ENCODE data around the gene SV2C.

DNA sequence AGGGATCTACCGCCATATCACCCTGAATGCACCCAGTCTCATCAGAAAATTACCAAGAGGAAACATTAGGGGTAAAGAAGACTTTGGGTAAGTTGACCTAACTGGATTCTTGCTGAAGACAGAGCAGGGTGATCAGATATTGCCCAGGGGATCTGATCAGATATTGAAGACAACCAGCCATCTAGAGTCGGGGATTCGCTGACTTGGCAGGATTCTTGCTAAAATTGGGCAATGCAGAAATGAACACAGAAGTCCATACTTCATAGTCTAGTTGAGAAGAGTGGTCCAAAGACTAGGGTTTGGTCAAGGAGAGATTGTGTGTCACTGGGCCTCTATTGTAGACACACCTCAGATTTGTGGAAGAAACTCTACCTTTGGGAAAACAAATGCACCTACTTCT is 107.2 kb downstream of the SV2C start:
- TF ChIP-seq POLR2AphosphoS5 (IDR thresholded peaks at IDR 0.05) (no peak), POLR2A (IDR thresholded peaks at IDR 0.05) (no peak)
- TF ChIP-seq, protein P1, sequence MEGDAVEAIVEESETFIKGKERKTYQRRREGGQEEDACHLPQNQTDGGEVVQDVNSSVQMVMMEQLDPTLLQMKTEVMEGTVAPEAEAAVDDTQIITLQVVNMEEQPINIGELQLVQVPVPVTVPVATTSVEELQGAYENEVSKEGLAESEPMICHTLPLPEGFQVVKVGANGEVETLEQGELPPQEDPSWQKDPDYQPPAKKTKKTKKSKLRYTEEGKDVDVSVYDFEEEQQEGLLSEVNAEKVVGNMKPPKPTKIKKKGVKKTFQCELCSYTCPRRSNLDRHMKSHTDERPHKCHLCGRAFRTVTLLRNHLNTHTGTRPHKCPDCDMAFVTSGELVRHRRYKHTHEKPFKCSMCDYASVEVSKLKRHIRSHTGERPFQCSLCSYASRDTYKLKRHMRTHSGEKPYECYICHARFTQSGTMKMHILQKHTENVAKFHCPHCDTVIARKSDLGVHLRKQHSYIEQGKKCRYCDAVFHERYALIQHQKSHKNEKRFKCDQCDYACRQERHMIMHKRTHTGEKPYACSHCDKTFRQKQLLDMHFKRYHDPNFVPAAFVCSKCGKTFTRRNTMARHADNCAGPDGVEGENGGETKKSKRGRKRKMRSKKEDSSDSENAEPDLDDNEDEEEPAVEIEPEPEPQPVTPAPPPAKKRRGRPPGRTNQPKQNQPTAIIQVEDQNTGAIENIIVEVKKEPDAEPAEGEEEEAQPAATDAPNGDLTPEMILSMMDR (IDR thresholded peaks at IDR 0.05): no peak
